ENCODE measurements around the gene PRDX1. TPM values are rescaled to one million over a fixed set of nuclear protein-coding genes. Genes with fewer than 3 reads are reported as not detected.

Gene PRDX1
- total and polyA plus RNA-seq, 9 donors, result 127 to 461 (median 272) TPM

DNA sequence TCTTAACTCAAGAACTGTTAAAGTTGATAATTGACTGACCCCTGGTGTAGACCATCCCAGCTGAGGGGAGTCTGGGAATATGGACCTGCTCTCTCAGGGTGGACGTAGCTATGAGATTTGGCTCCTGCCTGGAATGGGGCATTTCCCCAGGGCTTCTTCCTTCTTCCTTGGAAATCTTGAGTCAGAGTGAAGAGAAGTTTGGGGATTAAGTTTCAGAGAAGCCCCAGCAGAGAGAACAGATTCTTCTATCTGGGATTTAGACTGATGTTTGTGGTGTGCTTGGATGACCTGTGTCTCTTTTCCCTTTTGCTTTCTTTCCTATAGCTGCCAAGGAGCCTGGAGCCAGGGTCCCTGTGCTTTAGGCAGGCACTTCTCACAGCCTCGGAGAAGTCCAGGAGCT lies 42.2 kb upstream of the PRDX1 start:
- H3K9me3 ChIP-seq, result no peaks in the 10 kb centered on the region
- intact Hi-C loops (cut with DNase I), result loop anchor here in 2 of 4 donors (5.0 to 10.0 kb wide), 4 partner anchors 57 to 549 kb away; partner anchors contain the start of genes CCDC163 (in 1 of the 2), HECTD3 (in 1 of the 2), MMACHC (in 1 of the 2) and UROD (in 1 of the 2)
- no peak for DNase-seq
- 72 to 92% (median 83%) methylated on average over 2 of the region's 2 CpGs for WGBS, 3 donors
- no peak overlapping the region for H3K4me3 ChIP-seq
- H3K4me1 ChIP-seq (ENCODE audit: insufficient read depth), result no peaks in the 10 kb centered on the region
- no peaks in the 10 kb centered on the region for H3K36me3 ChIP-seq
- no peak for TF ChIP-seq EP300 (IDR thresholded peaks at IDR 0.05)
- TF ChIP-seq, protein P1, sequence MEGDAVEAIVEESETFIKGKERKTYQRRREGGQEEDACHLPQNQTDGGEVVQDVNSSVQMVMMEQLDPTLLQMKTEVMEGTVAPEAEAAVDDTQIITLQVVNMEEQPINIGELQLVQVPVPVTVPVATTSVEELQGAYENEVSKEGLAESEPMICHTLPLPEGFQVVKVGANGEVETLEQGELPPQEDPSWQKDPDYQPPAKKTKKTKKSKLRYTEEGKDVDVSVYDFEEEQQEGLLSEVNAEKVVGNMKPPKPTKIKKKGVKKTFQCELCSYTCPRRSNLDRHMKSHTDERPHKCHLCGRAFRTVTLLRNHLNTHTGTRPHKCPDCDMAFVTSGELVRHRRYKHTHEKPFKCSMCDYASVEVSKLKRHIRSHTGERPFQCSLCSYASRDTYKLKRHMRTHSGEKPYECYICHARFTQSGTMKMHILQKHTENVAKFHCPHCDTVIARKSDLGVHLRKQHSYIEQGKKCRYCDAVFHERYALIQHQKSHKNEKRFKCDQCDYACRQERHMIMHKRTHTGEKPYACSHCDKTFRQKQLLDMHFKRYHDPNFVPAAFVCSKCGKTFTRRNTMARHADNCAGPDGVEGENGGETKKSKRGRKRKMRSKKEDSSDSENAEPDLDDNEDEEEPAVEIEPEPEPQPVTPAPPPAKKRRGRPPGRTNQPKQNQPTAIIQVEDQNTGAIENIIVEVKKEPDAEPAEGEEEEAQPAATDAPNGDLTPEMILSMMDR (IDR thresholded peaks at IDR 0.05), result no peak
- TF ChIP-seq POLR2A (IDR thresholded peaks at IDR 0.05), result no peak
- no peak overlapping the region for H3K27ac ChIP-seq
- H3K27me3 ChIP-seq, result no peaks in the 10 kb centered on the region

DNA sequence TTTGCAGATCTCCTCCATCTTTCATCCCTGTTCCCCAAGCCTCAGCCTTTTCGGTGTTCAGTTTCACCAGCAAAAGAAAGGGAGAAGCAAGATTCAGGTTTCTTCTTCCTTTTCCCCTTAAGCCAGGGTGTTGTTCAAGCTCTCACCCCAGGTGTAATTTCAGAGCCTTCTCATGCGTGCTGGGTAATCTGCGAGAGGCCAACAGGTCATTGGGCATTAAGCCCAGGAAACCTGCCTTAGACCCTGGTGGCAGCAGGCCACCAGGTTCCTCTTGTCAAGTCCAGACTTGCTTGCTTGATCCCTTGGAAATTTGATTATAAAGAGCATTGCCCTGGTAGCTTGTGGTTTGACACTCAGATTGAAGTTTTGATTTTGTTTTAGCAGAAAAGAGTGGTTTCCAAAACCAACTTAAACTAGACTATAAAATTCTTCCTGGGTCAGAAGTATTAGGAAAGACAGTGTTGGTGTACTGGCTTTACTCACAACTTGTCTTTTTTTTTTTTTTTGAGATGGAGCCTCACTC lies 35.8 kb upstream of the PRDX1 start:
- no peak for TF ChIP-seq EP300 (IDR thresholded peaks at IDR 0.05)
- TF ChIP-seq POLR2A (IDR thresholded peaks at IDR 0.05), result no peak
- TF ChIP-seq, protein P1 (IDR thresholded peaks at IDR 0.05), result no peak
- no peaks in the 10 kb centered on the region for H3K27me3 ChIP-seq
- no peak for DNase-seq

DNA sequence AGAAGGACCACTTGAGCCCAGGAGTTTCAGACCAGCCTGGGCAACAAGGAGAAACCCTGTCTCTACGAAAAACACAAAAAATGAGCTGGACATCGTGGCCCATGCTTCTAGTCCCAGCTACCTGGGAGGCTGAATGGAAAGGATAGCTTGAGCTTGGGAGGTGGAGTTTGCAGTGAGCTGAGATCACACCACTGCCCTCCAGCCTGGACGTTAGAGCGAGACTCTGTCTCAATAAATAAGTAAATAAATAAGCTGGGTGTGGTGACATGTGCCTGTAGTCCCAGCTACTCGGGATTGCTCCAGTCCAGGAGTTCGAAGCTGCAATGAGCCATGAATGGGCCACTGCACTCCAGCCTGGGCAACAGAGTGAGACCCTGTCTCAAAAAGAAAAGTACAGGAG lies 32.5 kb upstream of the PRDX1 start:
- intact Hi-C loops (cut with DNase I), result no loop called here
- Histone ChIP-seq H3K27ac (no peak overlapping the region), H3K4me3 (no peak overlapping the region), H3K4me1 (ENCODE audit: insufficient read depth) (peaks cover 1% of the 10 kb centered on the region), H3K27me3 (no peaks in the 10 kb centered on the region), H3K36me3 (no peaks in the 10 kb centered on the region), H3K9me3 (no peaks in the 10 kb centered on the region)
- 82 to 88% (median 86%) methylated on average over 6 of the region's 6 CpGs for WGBS, 3 donors
- TF ChIP-seq POLR2A (IDR thresholded peaks at IDR 0.05) (no peak), EP300 (IDR thresholded peaks at IDR 0.05) (no peak)
- TF ChIP-seq, protein P1 (IDR thresholded peaks at IDR 0.05), result no peak
- no peak for DNase-seq

More for the DNA sequence above, 35.8 kb upstream of the PRDX1 start:
- Histone ChIP-seq H3K4me3 (no peak overlapping the region), H3K36me3 (no peaks in the 10 kb centered on the region), H3K9me3 (no peaks in the 10 kb centered on the region), H3K4me1 (ENCODE audit: insufficient read depth) (no peaks in the 10 kb centered on the region), H3K27ac (no peak overlapping the region)
- intact Hi-C loops (cut with DNase I), result no loop called here
- 77 to 85% (median 77%) methylated on average over 3 of the region's 3 CpGs for WGBS, 3 donors

DNA sequence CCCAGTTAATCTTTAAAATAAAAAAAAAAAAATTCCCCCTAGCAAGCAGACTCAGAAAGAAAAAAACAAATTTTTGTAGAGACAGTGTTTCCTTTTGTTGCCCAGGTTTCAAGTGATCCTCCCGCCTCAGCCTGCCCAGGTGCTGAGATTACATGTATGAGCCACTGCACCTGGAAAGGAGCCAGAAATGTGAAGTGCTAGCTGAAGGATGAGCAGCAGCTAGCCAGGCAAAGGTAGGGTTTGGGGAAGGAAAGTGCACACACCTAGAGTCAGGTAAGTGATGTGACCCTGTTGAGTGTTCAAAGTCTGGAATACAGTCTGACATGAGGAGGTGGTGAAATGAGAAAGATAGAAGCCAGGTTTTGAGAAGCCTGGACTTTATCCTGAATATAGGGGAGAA lies 30.6 kb upstream of the PRDX1 start:
- Histone ChIP-seq H3K4me1 (ENCODE audit: insufficient read depth) (peaks cover 1% of the 10 kb centered on the region), H3K36me3 (no peaks in the 10 kb centered on the region), H3K27ac (no peak overlapping the region), H3K4me3 (no peak overlapping the region), H3K9me3 (no peaks in the 10 kb centered on the region), H3K27me3 (no peaks in the 10 kb centered on the region)
- intact Hi-C loops (cut with DNase I), result no loop called here
- no peak for TF ChIP-seq EP300 (IDR thresholded peaks at IDR 0.05)
- TF ChIP-seq POLR2A (IDR thresholded peaks at IDR 0.05), result no peak
- TF ChIP-seq, protein P1 (IDR thresholded peaks at IDR 0.05), result no peak
- 88 to 92% (median 89%) methylated on average over 1 of the region's 1 CpG for WGBS, 3 donors
- DNase-seq, result no peak
